Heart left ventricle (tissue), 13 donors: Measurements from ENCODE around the gene KRTAP9-7.

Experiments used
- CTCF ChIP-seq, 12 donors: fragments of 200-600 bp; sonication (generic) in 4 of 12; IDR thresholded peaks; one replicate each; pipeline versions ENCODE4 v1.5.0 to v1.8.0; 2018 to 2022; ENCODE audit warnings: antibody characterized with exemption in 12 of 12, mild to moderate bottlenecking in 5 of 12
- POLR2A ChIP-seq, 2 donors: fragments of 450-650 bp; IDR thresholded peaks; one replicate each; pipeline ENCODE4 v1.6.1; 2017; ENCODE audit warnings: antibody characterized with exemption in 2 of 2, mild to moderate bottlenecking in 2 of 2, moderate library complexity in 2 of 2
- donor health status: ischemic (EF 13 %, LVEDD 7.1; RV severe dilation, severe dysfunction).
- donor health status: DM: no; HTN: yes; CAD: no.
- donor health status: DM: no; HTN: no; CAD: no.
- donor health status: ischemic (EF 25% LVEDD 6.9; RV normal size, moderate dysfunction).
- donor health status: ischemic (EF 25% LVEDD 5.7; RV mildly dilated, moderate dysfunction).
- donor health status: ischemic (EF 35%, LVEDD 5.7; RV mildly dilated, moderate dysfunction).
- donor health status: nonischemic (EF 11% LVEDD 7.7; RV severe dilation, severe dysfunction).
- donor health status: DM: yes; HTN: yes; CAD: no.
- donor health status: PGD.
- donor health status: ischemic (EF 29% LVEDD 5.4; RV normal size, mild dysfunction).
- donor health status: nonischemic (EF 23%, LVEDD 6.1; RV moderate dilation, normal function).

GRCh38 chr17:41278176-41278955, 2.9 kb downstream of the KRTAP9-7 start:
- TF ChIP-seq CTCF (IDR thresholded peaks at IDR 0.05), result no peak
- TF ChIP-seq POLR2A (IDR thresholded peaks at IDR 0.05), result no peak
